K562 (cell line): ENCODE data around the gene TMEM86A. TPM values are rescaled to one million over a fixed set of nuclear protein-coding genes. Genes with fewer than 3 reads are reported as not detected.

Source experiments
- ATAC-seq: fragments of 200-7000 bp; cut with Tn5 transposase; 3 replicates; pipeline ENCODE4 v1.9.1; 2020; ENCODE audit warnings: moderate library complexity
- BruUV-seq: library from RNA; stranded (reverse); fragments of 400-500 nt; replicated peaks from 2 replicates; lab custom pipeline; 2021; lab: Mats Ljungman, UMichigan
- CTCF ChIA-PET: fragments of 300-600 bp; formaldehyde crosslinking; extraction: SDS; loops from one replicate; lab custom pipeline; 2021; ENCODE audit warnings: low intra/inter-chr PET ratio; lab: Yijun Ruan, JAX
- POLR2A ChIA-PET: fragments of 300-600, 350-650 bp; sonication (Branson Sonifier 250); formaldehyde crosslinking; extraction: SDS; loops from one replicate; lab custom pipeline; 2021; ENCODE audit warnings: antibody characterized with exemption, inconsistent platforms; lab: Yijun Ruan, JAX
- DNase-seq, 4 experiments: peaks; one replicate each; pipeline versions ENCODE4 v3.0.0 to v3.0.0-alpha.2; 2011 to 2018; ENCODE audit warnings: low spot score in 3 of 4, mixed read lengths in 3 of 4; ENCODE audit errors: extremely low read depth in 1 of 4
- FAIRE-seq: peaks from 2 replicates; lab custom pipeline; 2011; peaks lifted over from hg19 to GRCh38; lab: Jason Lieb, UNC
- H2AFZ ChIP-seq: 2 replicates; pipeline ENCODE4 v1.6.0; 2011; ENCODE audit warnings: low read depth, low read length, control low read depth, inconsistent platforms
- H3K27ac ChIP-seq: fragments of 200-600 bp; 3 replicates; pipeline ENCODE4 v1.8.0; 2011; ENCODE audit warnings: low read depth, mild to moderate bottlenecking, control low read depth, inconsistent platforms, low read length, moderate library complexity, mixed read lengths; ENCODE audit errors: extremely low read depth
- H3K27me3 ChIP-seq, 2 experiments: fragments of 300-600 bp in 1 of 2; 2 replicates in 1 of 2; 3 replicates in 1 of 2; pipeline versions ENCODE4 v1.6.0 to v1.8.0; 2011; ENCODE audit warnings: inconsistent platforms in 2 of 2, low read length in 2 of 2, mild to moderate bottlenecking in 1 of 2, mixed read lengths in 1 of 2, moderate library complexity in 1 of 2; ENCODE audit not compliant: control insufficient read depth in 2 of 2, insufficient read depth in 2 of 2
- H3K36me3 ChIP-seq: fragments of 300-600 bp; 3 replicates; pipeline ENCODE4 v1.8.0; 2011; ENCODE audit warnings: mild to moderate bottlenecking, low read length, inconsistent platforms; ENCODE audit not compliant: control insufficient read depth, insufficient read depth
- H3K4me1 ChIP-seq, 2 experiments: fragments of 200-600 bp in 1 of 2; replicated peaks in 1 of 2; 2 replicates in 1 of 2; 3 replicates in 1 of 2; pipeline versions ENCODE4 v1.5.1 to v1.8.0; 2011; ENCODE audit warnings: inconsistent platforms in 2 of 2, low read length in 2 of 2, mild to moderate bottlenecking in 1 of 2, mixed read lengths in 1 of 2, moderate library complexity in 1 of 2; ENCODE audit not compliant: control insufficient read depth in 2 of 2, insufficient read depth in 2 of 2
- H3K4me2 ChIP-seq: 2 replicates; pipeline ENCODE4 v1.6.1; 2011; ENCODE audit warnings: low read length, control low read depth, inconsistent platforms, mixed read lengths; ENCODE audit not compliant: insufficient read depth
- H3K4me3 ChIP-seq: fragments of 200-600 bp; sonication (generic), shearing (Covaris generic); 2 replicates; pipeline ENCODE4 v1.5.1; 2016; ENCODE audit warnings: control low read depth, inconsistent platforms
- H3K79me2 ChIP-seq: fragments of 200-600 bp; 3 replicates; pipeline ENCODE4 v1.8.0; 2011; ENCODE audit warnings: low read length, inconsistent platforms; ENCODE audit not compliant: control insufficient read depth, insufficient read depth
- H3K9ac ChIP-seq, 2 experiments: 2 replicates each; pipeline versions ENCODE4 v1.6.0 to v1.6.1; 2011; ENCODE audit warnings: low read depth in 2 of 2, low read length in 2 of 2, control low read depth in 1 of 2, inconsistent platforms in 1 of 2, mild to moderate bottlenecking in 1 of 2, mixed read lengths in 1 of 2; ENCODE audit not compliant: insufficient read depth in 1 of 2
- H3K9me1 ChIP-seq: one replicate; pipeline ENCODE4 v1.6.0; 2011; ENCODE audit warnings: inconsistent platforms, mild to moderate bottlenecking, low read length, moderate library complexity; ENCODE audit not compliant: control insufficient read depth, insufficient read depth
- H3K9me3 ChIP-seq: replicated peaks from 2 replicates; pipeline ENCODE4 v1.5.1; 2011; ENCODE audit warnings: low read depth, low read length, inconsistent platforms; ENCODE audit not compliant: control insufficient read depth, insufficient read depth
- H4K20me1 ChIP-seq: replicated peaks from 2 replicates; pipeline ENCODE4 v1.6.1; 2011; ENCODE audit warnings: low read length, inconsistent platforms, mixed read lengths; ENCODE audit not compliant: control insufficient read depth, insufficient read depth
- HDAC8 ChIP-seq: fragments of 450-650 bp; IDR thresholded peaks from 2 replicates; pipeline ENCODE4 v1.6.1; 2016; ENCODE audit warnings: mild to moderate bottlenecking, missing genetic modification characterization, moderate library complexity, missing compliant biosample characterization
- RAD51 ChIP-seq: fragments of 450-650 bp; IDR thresholded peaks from 2 replicates; pipeline ENCODE4 v1.7.1; 2016; ENCODE audit warnings: low read depth, mild to moderate bottlenecking, borderline replicate concordance
- ZNF212 ChIP-seq: fragments of 450-650 bp; formaldehyde crosslinking; IDR thresholded peaks from 2 replicates; pipeline ENCODE4 v1.4.0; 2020; ENCODE audit warnings: mild to moderate bottlenecking
- ZNF24 ChIP-seq: fragments of 450-650 bp; IDR thresholded peaks from 2 replicates; pipeline ENCODE4 v1.6.1; 2016
- ZNF324 ChIP-seq: fragments of 250-450 bp; sonication (Bioruptor Pico); IDR thresholded peaks from 2 replicates; pipeline ENCODE4 v1.4.0; 2020; ENCODE audit warnings: mild to moderate bottlenecking
- WGBS: fragments of 100-300 bp; shearing (Covaris generic); methylation state at CpG from one replicate; pipeline ENCODE4 v1.1.6; 2016; ENCODE audit warnings: low coverage, mixed read lengths; ENCODE audit not compliant: insufficient coverage; ENCODE audit errors: missing lambda C conversion rate; 5-methylcytosine and 5-hydroxymethylcytosine counted together
- in situ Hi-C: fragments of 300-500 bp; cut with MboI; formaldehyde crosslinking; loops from 4 replicates; pipeline ENCODE4 v1.15.0; 2018; ENCODE audit warnings: inconsistent platforms, mixed read lengths
- intact Hi-C: fragments of 100-400 bp; cut with micrococcal nuclease; formaldehyde crosslinking; loops from 2 replicates; pipeline ENCODE4 v1.14.2; 2022
- polyA plus RNA-seq, 8 experiments: library from polyadenylated mRNA; depleted of rRNA in 4 of 8; stranded (reverse) in 5 of 8; unstranded in 3 of 8; fragments of >200 nt; fragmentation: Nextera tagmentation in 2 of 8; fragmentation: Illumina TruSeq in 1 of 8; extraction: Ambion mirVana in 2 of 8; extraction: Trizol in 1 of 8; gene quantifications; 2 replicates each; pipeline versions ENCODE4 v1.2.1 to v1.2.3, GENCODE V29; 2011 to 2014; ENCODE audit warnings: inconsistent platforms in 1 of 8, missing spikeins in 1 of 8
- total RNA-seq, 7 experiments: library from RNA; depleted of rRNA in 6 of 7; stranded (reverse); fragments of >200 nt in 6 of 7; fragmentation: Illumina TruSeq in 2 of 7; extraction: Trizol in 2 of 7; gene quantifications; 2 replicates each; pipeline versions ENCODE4 v1.2.1 to v1.2.3, GENCODE V29; 2011 to 2021; ENCODE audit warnings: low replicate concordance in 1 of 7
- TF ChIP-seq, protein P1 (sequence below): fragments of 250-450 bp; sonication (Bioruptor Pico); IDR thresholded peaks from 2 replicates; pipeline ENCODE4 v1.8.0; 2021; ENCODE audit warnings: moderate library complexity, mild to moderate bottlenecking, inconsistent platforms
- TF ChIP-seq, protein P2 (sequence below): sonication (generic); formaldehyde crosslinking; IDR thresholded peaks from 2 replicates; pipeline ENCODE4 v1.8.1; 2023; ENCODE audit warnings: mild to moderate bottlenecking, missing genetic modification reagents, moderate library complexity

TMEM86A gene
- total and polyA plus RNA-seq, 9 of the 15 experiments (the other 6 are each of a cell fraction or from before 2014, with no cell fraction given), result 0.22 to 1.3 (median 0.40) TPM; not detected in 2

DNA sequence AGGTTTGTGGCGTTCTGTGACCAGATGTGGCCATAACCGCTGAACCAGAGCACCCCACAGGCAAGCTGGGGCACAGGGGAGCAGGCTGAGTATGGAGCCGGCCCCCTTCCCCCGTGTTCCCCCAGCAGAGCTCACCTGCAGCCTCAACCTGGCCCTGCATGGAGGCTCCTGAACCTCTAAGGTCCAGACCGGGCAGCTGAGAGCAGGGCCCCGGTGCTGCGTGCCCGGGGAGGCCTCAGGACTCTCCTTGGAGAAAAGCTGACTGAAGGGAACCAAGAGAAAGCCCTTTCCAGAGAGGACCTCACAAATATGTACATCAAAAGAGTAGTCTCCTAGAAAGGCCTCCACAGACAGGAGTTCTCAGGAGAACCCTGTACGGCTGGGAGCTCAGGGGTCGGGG is 44.8 kb downstream of the TMEM86A start:
- CTCF ChIA-PET, result no interaction called here
- H3K9me3 ChIP-seq, result no peaks in the 10 kb centered on the region
- no TSS peak for BruUV-seq
- WGBS, result 2% methylated on average over 10 of the region's 10 CpGs
- DNase-seq, result no peak
- H3K36me3 ChIP-seq, result no peaks in the 10 kb centered on the region
- no peak overlapping the region for H3K4me2 ChIP-seq
- H4K20me1 ChIP-seq, result 0 out of 2 replicates have a peak, but pooled peaks cover 3% of the 10 kb centered on the region
- no peak overlapping the region for H3K9ac ChIP-seq
- TF ChIP-seq, protein P1, sequence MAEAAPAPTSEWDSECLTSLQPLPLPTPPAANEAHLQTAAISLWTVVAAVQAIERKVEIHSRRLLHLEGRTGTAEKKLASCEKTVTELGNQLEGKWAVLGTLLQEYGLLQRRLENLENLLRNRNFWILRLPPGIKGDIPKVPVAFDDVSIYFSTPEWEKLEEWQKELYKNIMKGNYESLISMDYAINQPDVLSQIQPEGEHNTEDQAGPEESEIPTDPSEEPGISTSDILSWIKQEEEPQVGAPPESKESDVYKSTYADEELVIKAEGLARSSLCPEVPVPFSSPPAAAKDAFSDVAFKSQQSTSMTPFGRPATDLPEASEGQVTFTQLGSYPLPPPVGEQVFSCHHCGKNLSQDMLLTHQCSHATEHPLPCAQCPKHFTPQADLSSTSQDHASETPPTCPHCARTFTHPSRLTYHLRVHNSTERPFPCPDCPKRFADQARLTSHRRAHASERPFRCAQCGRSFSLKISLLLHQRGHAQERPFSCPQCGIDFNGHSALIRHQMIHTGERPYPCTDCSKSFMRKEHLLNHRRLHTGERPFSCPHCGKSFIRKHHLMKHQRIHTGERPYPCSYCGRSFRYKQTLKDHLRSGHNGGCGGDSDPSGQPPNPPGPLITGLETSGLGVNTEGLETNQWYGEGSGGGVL (CRISPR knock-in tag), result no peak
- TF ChIP-seq ZNF212 (CRISPR knock-in tag), result no peak
- TF ChIP-seq RAD51, result no peak
- TF ChIP-seq, protein P2, sequence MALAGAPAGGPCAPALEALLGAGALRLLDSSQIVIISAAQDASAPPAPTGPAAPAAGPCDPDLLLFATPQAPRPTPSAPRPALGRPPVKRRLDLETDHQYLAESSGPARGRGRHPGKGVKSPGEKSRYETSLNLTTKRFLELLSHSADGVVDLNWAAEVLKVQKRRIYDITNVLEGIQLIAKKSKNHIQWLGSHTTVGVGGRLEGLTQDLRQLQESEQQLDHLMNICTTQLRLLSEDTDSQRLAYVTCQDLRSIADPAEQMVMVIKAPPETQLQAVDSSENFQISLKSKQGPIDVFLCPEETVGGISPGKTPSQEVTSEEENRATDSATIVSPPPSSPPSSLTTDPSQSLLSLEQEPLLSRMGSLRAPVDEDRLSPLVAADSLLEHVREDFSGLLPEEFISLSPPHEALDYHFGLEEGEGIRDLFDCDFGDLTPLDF (CRISPR knock-in tag), result no peak
- TF ChIP-seq ZNF24, result no peak
- TF ChIP-seq HDAC8 (tag), result no peak
- TF ChIP-seq ZNF324 (CRISPR knock-in tag), result no peak
- H3K4me3 ChIP-seq, result no peak overlapping the region
- no peak for ATAC-seq
- no peaks in the 10 kb centered on the region for H3K4me1 ChIP-seq
- intact Hi-C loops (no loop called here), in situ Hi-C loops (loop anchor here (25.0 kb wide), 1 partner anchor 206 kb away; the partner anchor contains the start of gene TSG101)
- no peaks in the 10 kb centered on the region for H3K79me2 ChIP-seq
- H2AFZ ChIP-seq, result no peak overlapping the region
- FAIRE-seq, result no peak
- H3K27ac ChIP-seq, result no peak overlapping the region
- H3K27me3 ChIP-seq, result peaks cover 13 to 58% of the 10 kb centered on the region in 2 experiments
- no peaks in the 10 kb centered on the region for H3K9me1 ChIP-seq
- POLR2A ChIA-PET, result interaction anchor here (0.5 kb wide), 1 partner anchor 484 kb away, joined by 3 read pairs; no protein-coding TSS in a partner anchor
